IMR-90 (cell line): ENCODE data around the gene INPP5D. TPM values are rescaled to one million over a fixed set of nuclear protein-coding genes. Genes with fewer than 3 reads are reported as not detected.

Source experiments
- ATAC-seq: fragments of 200-7000 bp; cut with Tn5 transposase; 2 replicates; pipeline ENCODE4 v1.9.1; 2020; ENCODE audit warnings: low read depth, mild to moderate bottlenecking, moderate library complexity
- BruUV-seq: library from RNA; stranded (reverse); fragments of 400-500 nt; replicated peaks from 2 replicates; lab custom pipeline; 2021; lab: Mats Ljungman, UMichigan
- CTCF ChIA-PET: fragments of 300-600 bp; formaldehyde crosslinking; extraction: SDS; loops from one replicate; lab custom pipeline; 2021; ENCODE audit warnings: antibody characterized with exemption; lab: Yijun Ruan, JAX
- POLR2A ChIA-PET: fragments of 300-600 bp; sonication (Branson Sonifier 250); formaldehyde crosslinking; loops from one replicate; lab custom pipeline; 2022; ENCODE audit warnings: antibody characterized with exemption; ENCODE audit not compliant: unreplicated experiment; lab: Charles Lee
- DNase-seq: peaks from one replicate; pipeline ENCODE4 v3.0.0; 2013
- H2AFZ ChIP-seq: replicated peaks from 2 replicates; pipeline ENCODE3; 2013; ENCODE audit warnings: low read length, mild to moderate bottlenecking; ENCODE audit not compliant: poor library complexity
- H2AK5ac ChIP-seq: 2 replicates; pipeline ENCODE4 v1.6.1; 2013; ENCODE audit warnings: low read depth, low read length, inconsistent platforms
- H2AK9ac ChIP-seq: replicated peaks from 2 replicates; pipeline ENCODE3; 2013; ENCODE audit warnings: mild to moderate bottlenecking, low read depth, low read length, moderate library complexity; ENCODE audit not compliant: poor library complexity
- H2BK120ac ChIP-seq: 2 replicates; pipeline ENCODE4 v1.6.1; 2013; ENCODE audit warnings: low read depth, low read length, inconsistent platforms
- H2BK15ac ChIP-seq: 3 replicates; pipeline ENCODE4 v1.6.1; 2013; ENCODE audit warnings: low read depth, low read length, inconsistent platforms
- H2BK20ac ChIP-seq: 2 replicates; pipeline ENCODE4 v1.6.1; 2013; ENCODE audit warnings: low read depth, mild to moderate bottlenecking, inconsistent platforms, low read length, moderate library complexity
- H2BK5ac ChIP-seq: 2 replicates; pipeline ENCODE4 v1.6.1; 2013; ENCODE audit warnings: mild to moderate bottlenecking, low read depth, low read length, inconsistent platforms; ENCODE audit not compliant: poor library complexity, severe bottlenecking
- H3K14ac ChIP-seq: replicated peaks from 2 replicates; pipeline ENCODE4 v1.6.1; 2013; ENCODE audit warnings: low read depth, low read length, inconsistent platforms
- H3K18ac ChIP-seq: 2 replicates; pipeline ENCODE4 v1.6.1; 2013; ENCODE audit warnings: low read depth, low read length, control low read depth
- H3K23ac ChIP-seq: 2 replicates; pipeline ENCODE4 v1.6.1; 2013; ENCODE audit warnings: low read depth, low read length, inconsistent platforms
- H3K27ac ChIP-seq: 2 replicates; pipeline ENCODE4 v1.5.1; 2013; ENCODE audit warnings: mild to moderate bottlenecking, control low read depth, low read length; ENCODE audit not compliant: insufficient read depth
- H3K27me3 ChIP-seq: 2 replicates; pipeline ENCODE4 v1.6.1; 2013; ENCODE audit warnings: low read length; ENCODE audit not compliant: control insufficient read depth, insufficient read depth
- H3K36me3 ChIP-seq: 2 replicates; pipeline ENCODE4 v1.6.1; 2013; ENCODE audit warnings: low read length, mixed read lengths; ENCODE audit not compliant: control insufficient read depth, insufficient read depth
- H3K4ac ChIP-seq: 2 replicates; pipeline ENCODE4 v1.6.1; 2013; ENCODE audit warnings: low read depth, low read length, inconsistent platforms
- H3K4me1 ChIP-seq: 2 replicates; pipeline ENCODE4 v1.6.1; 2013; ENCODE audit warnings: low read length, mixed read lengths; ENCODE audit not compliant: control insufficient read depth, insufficient read depth
- H3K4me2 ChIP-seq: 2 replicates; pipeline ENCODE4 v1.6.1; 2013; ENCODE audit warnings: low read depth, mild to moderate bottlenecking, control low read depth, low read length, moderate library complexity
- H3K4me3 ChIP-seq: 2 replicates; pipeline ENCODE4 v1.5.1; 2013; ENCODE audit warnings: low read depth, mild to moderate bottlenecking, control low read depth, low read length, moderate library complexity; ENCODE audit not compliant: insufficient read depth
- H3K56ac ChIP-seq: 2 replicates; pipeline ENCODE4 v1.6.1; 2013; ENCODE audit warnings: low read length, inconsistent platforms; ENCODE audit not compliant: insufficient read depth; ENCODE audit errors: extremely low read depth
- H3K79me1 ChIP-seq, 2 experiments: 2 replicates each; pipeline ENCODE4 v1.6.1; 2013; ENCODE audit warnings: low read length in 2 of 2, inconsistent platforms in 1 of 2, low read depth in 1 of 2
- H3K9ac ChIP-seq: 2 replicates; pipeline ENCODE4 v1.6.1; 2013; ENCODE audit warnings: low read depth, low read length, control low read depth
- H3K9me1 ChIP-seq: 2 replicates; pipeline ENCODE4 v1.6.1; 2013; ENCODE audit warnings: low read length, inconsistent platforms; ENCODE audit not compliant: insufficient read depth
- H3K9me3 ChIP-seq: 2 replicates; pipeline ENCODE4 v1.6.1; 2013; ENCODE audit warnings: low read length; ENCODE audit not compliant: control insufficient read depth, insufficient read depth
- H4K20me1 ChIP-seq: 2 replicates; pipeline ENCODE4 v1.6.1; 2013; ENCODE audit warnings: low read length, inconsistent platforms; ENCODE audit not compliant: insufficient read depth
- H4K5ac ChIP-seq: 2 replicates; pipeline ENCODE4 v1.6.1; 2013; ENCODE audit warnings: mild to moderate bottlenecking, low read depth, low read length, control low read depth
- H4K8ac ChIP-seq, 2 experiments: 2 replicates each; pipeline ENCODE4 v1.6.1; 2013; ENCODE audit warnings: low read depth in 2 of 2, low read length in 2 of 2, control low read depth in 1 of 2, inconsistent platforms in 1 of 2
- H4K91ac ChIP-seq: 2 replicates; pipeline ENCODE4 v1.6.1; 2013; ENCODE audit warnings: low read depth, low read length, inconsistent platforms; ENCODE audit not compliant: insufficient read depth
- BHLHE40 ChIP-seq: fragments of 150-350 bp; IDR thresholded peaks from 2 replicates; pipeline ENCODE4 v1.6.1; 2016; ENCODE audit warnings: mild to moderate bottlenecking, low read depth, low read length
- CEBPB ChIP-seq: IDR thresholded peaks from 2 replicates; pipeline ENCODE4 v1.6.1; 2012; ENCODE audit warnings: low read depth, low read length, improper control_type of control experiment
- FOS ChIP-seq: fragments of 150-350 bp; IDR thresholded peaks from 2 replicates; pipeline ENCODE4 v1.6.1; 2016; ENCODE audit warnings: low read depth, low read length
- WGBS, 2 experiments: methylation state at CpG; one replicate each; pipeline versions ENCODE4 v1.1.5 to v1.1.7; 2013; ENCODE audit warnings: missing lambda C conversion rate in 2 of 2; ENCODE audit not compliant: insufficient read length in 1 of 2; ENCODE audit errors: extremely low coverage in 2 of 2; 5-methylcytosine and 5-hydroxymethylcytosine counted together
- dilution Hi-C: fragments of 300-500 bp; cut with HindIII; formaldehyde crosslinking; loops from one replicate; pipeline ENCODE4 v1.14.3; 2018; ENCODE audit warnings: low sequenced_read_pairs; ENCODE audit not compliant: unreplicated experiment
- in situ Hi-C: fragments of 300-500 bp; cut with MboI; formaldehyde crosslinking; loops from 3 replicates; pipeline ENCODE4 v1.14.3; 2019; ENCODE audit warnings: low sequenced_read_pairs, inconsistent platforms, mixed read lengths
- intact Hi-C: fragments of 100-400 bp; cut with micrococcal nuclease; formaldehyde crosslinking; loops from 2 replicates; pipeline ENCODE4 v1.10.0; 2022
- polyA plus RNA-seq, 3 experiments: library from polyadenylated mRNA; depleted of rRNA; stranded (reverse); fragments of >200 nt; gene quantifications; 2 replicates each; pipeline ENCODE4 v1.2.3, GENCODE V29; 2012; ENCODE audit warnings: low replicate concordance in 1 of 3
- total RNA-seq: library from RNA; depleted of rRNA; stranded (reverse); fragments of >200 nt; gene quantifications from 2 replicates; pipeline ENCODE4 v1.2.3, GENCODE V29; 2012
- TF ChIP-seq, protein P1 (sequence below): fragments of 150-350 bp; IDR thresholded peaks from 2 replicates; pipeline ENCODE4 v1.6.1; 2017; ENCODE audit warnings: mild to moderate bottlenecking, antibody characterized with exemption, low read length, low read depth

INPP5D gene
- total and polyA plus RNA-seq, 2 of the 4 experiments (the other 2 are of a cell fraction), result 0.18 to 0.29 TPM

DNA sequence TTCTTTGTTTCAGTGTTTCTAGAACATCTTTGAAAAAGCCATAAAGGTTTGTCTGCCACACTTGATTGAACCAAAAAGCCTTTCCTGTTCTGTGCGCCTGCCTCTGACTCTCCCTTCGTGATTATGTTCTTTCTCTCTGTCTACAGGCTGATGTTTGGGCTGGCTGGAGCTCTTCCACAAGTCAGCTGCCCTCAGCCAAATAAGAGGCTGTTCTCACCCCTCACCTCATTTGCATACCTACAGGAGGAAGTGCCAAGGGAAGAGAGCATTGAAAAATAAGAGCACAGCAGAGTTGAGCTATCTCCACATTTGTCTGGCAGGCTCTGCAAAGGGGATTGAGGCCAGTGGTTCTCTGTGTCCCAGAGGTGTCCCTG, 15.8 kb downstream of the INPP5D start:
- no TSS peak for BruUV-seq
- ChIA-PET CTCF (interaction anchor here (0.9 kb wide), 1 partner anchor 14 kb away, joined by 3 read pairs; no protein-coding TSS in a partner anchor), POLR2A (no interaction called here)
- no peak overlapping the region for H4K8ac ChIP-seq
- intact Hi-C loops (no loop called here), dilution Hi-C loops (no loop called here), in situ Hi-C loops (no loop called here)
- no peak overlapping the region for H2AK5ac ChIP-seq
- ATAC-seq (no peak), DNase-seq (no peak)
- no peak overlapping the region for H3K27ac ChIP-seq
- H3K36me3 ChIP-seq, result no peaks in the 10 kb centered on the region
- no peaks in the 10 kb centered on the region for H4K20me1 ChIP-seq
- H3K4me3 ChIP-seq, result no peak overlapping the region
- no peak overlapping the region for H3K23ac ChIP-seq
- H2BK5ac ChIP-seq, result no peak overlapping the region
- H3K9me1 ChIP-seq, result no peaks in the 10 kb centered on the region
- no peak overlapping the region for H2BK20ac ChIP-seq
- H3K27me3 ChIP-seq, result peaks cover 5% of the 10 kb centered on the region
- no peak overlapping the region for H4K91ac ChIP-seq
- no peak overlapping the region for H3K14ac ChIP-seq
- H3K9ac ChIP-seq, result no peak overlapping the region
- no peak overlapping the region for H2BK15ac ChIP-seq
- H2AFZ ChIP-seq, result no peak overlapping the region
- no peak overlapping the region for H3K4ac ChIP-seq
- no peaks in the 10 kb centered on the region for H3K4me1 ChIP-seq
- H3K18ac ChIP-seq, result no peak overlapping the region
- H3K79me1 ChIP-seq, result no peaks in the 10 kb centered on the region
- H3K4me2 ChIP-seq, result no peak overlapping the region
- WGBS, 2 experiments, result 48% methylated on average over 2 of the region's 2 CpGs; no CpG with 5 or more reads in 1 of the 2 experiments
- H3K56ac ChIP-seq, result no peak overlapping the region
- no peaks in the 10 kb centered on the region for H3K9me3 ChIP-seq
- TF ChIP-seq FOS, result no peak
- TF ChIP-seq BHLHE40, result no peak
- TF ChIP-seq CEBPB, result no peak
- TF ChIP-seq, protein P1, sequence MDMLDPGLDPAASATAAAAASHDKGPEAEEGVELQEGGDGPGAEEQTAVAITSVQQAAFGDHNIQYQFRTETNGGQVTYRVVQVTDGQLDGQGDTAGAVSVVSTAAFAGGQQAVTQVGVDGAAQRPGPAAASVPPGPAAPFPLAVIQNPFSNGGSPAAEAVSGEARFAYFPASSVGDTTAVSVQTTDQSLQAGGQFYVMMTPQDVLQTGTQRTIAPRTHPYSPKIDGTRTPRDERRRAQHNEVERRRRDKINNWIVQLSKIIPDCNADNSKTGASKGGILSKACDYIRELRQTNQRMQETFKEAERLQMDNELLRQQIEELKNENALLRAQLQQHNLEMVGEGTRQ, result no peak
- H2AK9ac ChIP-seq, result no peak overlapping the region
- no peak overlapping the region for H2BK120ac ChIP-seq
- no peak overlapping the region for H4K5ac ChIP-seq
